HepG2 (cell line): ENCODE results near the gene SEPHS2. TPM values are rescaled to one million over a fixed set of nuclear protein-coding genes. Genes with fewer than 3 reads are reported as not detected.

ENCODE experiments used
- BRD4 ChIP-seq: sonication (generic); formaldehyde crosslinking; IDR thresholded peaks from 2 replicates; pipeline ENCODE4 v1.4.0; 2020; ENCODE audit warnings: missing genetic modification reagents
- EED ChIP-seq: sonication (generic); formaldehyde crosslinking; IDR thresholded peaks from 2 replicates; pipeline ENCODE4 v1.5.0; 2020; ENCODE audit warnings: mild to moderate bottlenecking, missing genetic modification reagents
- NBN ChIP-seq: fragments of 450-650 bp; conservative IDR thresholded peaks from 2 replicates; pipeline ENCODE4 v1.6.1; 2017
- PHF21A ChIP-seq: sonication (generic); formaldehyde crosslinking; IDR thresholded peaks from 2 replicates; pipeline ENCODE4 v1.5.0; 2020; ENCODE audit warnings: mild to moderate bottlenecking, missing genetic modification reagents
- PRPF4 ChIP-seq: fragments of 200-400 bp; formaldehyde crosslinking; IDR thresholded peaks from 2 replicates; pipeline ENCODE4 v1.6.1; 2016; ENCODE audit warnings: low read length, low read depth; ENCODE audit not compliant: poor library complexity, severe bottlenecking
- RARG ChIP-seq: sonication (generic); formaldehyde crosslinking; IDR thresholded peaks from 2 replicates; pipeline ENCODE4 v1.4.0; 2020; ENCODE audit warnings: low read depth, mild to moderate bottlenecking, missing genetic modification reagents
- SATB2 ChIP-seq: sonication (generic); formaldehyde crosslinking; IDR thresholded peaks from 2 replicates; pipeline ENCODE4 v1.5.0; 2020; ENCODE audit warnings: missing genetic modification reagents
- SRSF4 ChIP-seq: fragments of 200-400 bp; formaldehyde crosslinking; IDR thresholded peaks from one replicate; pipeline ENCODE4 v1.6.1; 2018; ENCODE audit warnings: mild to moderate bottlenecking, low read depth, low read length, moderate library complexity; ENCODE audit not compliant: poor library complexity, severe bottlenecking
- SRY ChIP-seq: sonication (generic); formaldehyde crosslinking; IDR thresholded peaks from 2 replicates; pipeline ENCODE4 v1.8.0; 2022; ENCODE audit warnings: mild to moderate bottlenecking, missing genetic modification reagents
- TFAP4 ChIP-seq: sonication (generic); IDR thresholded peaks from 2 replicates; pipeline ENCODE4 v1.6.1; 2016; ENCODE audit warnings: low read depth, borderline replicate concordance
- ZBED4 ChIP-seq: sonication (generic); formaldehyde crosslinking; IDR thresholded peaks from 2 replicates; pipeline ENCODE4 v1.4.0; 2020; ENCODE audit warnings: missing genetic modification reagents, borderline replicate concordance
- ZBTB1 ChIP-seq: sonication (generic); formaldehyde crosslinking; IDR thresholded peaks from 2 replicates; pipeline ENCODE4 v1.4.0; 2020; ENCODE audit warnings: missing genetic modification reagents, borderline replicate concordance
- ZC3H4 ChIP-seq: sonication (generic); formaldehyde crosslinking; IDR thresholded peaks from 2 replicates; pipeline ENCODE4 v1.4.0; 2020; ENCODE audit warnings: missing genetic modification reagents, borderline replicate concordance
- ZMAT5 ChIP-seq: sonication (generic); formaldehyde crosslinking; IDR thresholded peaks from 2 replicates; pipeline ENCODE4 v1.5.0; 2020; ENCODE audit warnings: mild to moderate bottlenecking, low read depth, missing genetic modification reagents, borderline replicate concordance
- ZNF33A ChIP-seq: sonication (generic); formaldehyde crosslinking; IDR thresholded peaks from 2 replicates; pipeline ENCODE4 v1.5.1; 2020; ENCODE audit warnings: missing genetic modification reagents, mild to moderate bottlenecking, moderate library complexity, borderline replicate concordance
- ZNF547 ChIP-seq: sonication (generic); formaldehyde crosslinking; IDR thresholded peaks from 2 replicates; pipeline ENCODE4 v1.5.1; 2020; ENCODE audit warnings: mild to moderate bottlenecking, missing genetic modification reagents
- ZNF564 ChIP-seq: sonication (generic); formaldehyde crosslinking; IDR thresholded peaks from 2 replicates; pipeline ENCODE4 v1.8.1; 2023; ENCODE audit warnings: mild to moderate bottlenecking, missing genetic modification reagents
- ZNF614 ChIP-seq: IDR thresholded peaks from 2 replicates; pipeline ENCODE4 v1.6.1; 2018; ENCODE audit warnings: missing biosample characterization, missing genetic modification reagents, inconsistent platforms, borderline replicate concordance
- polyA plus RNA-seq, 8 experiments: library from polyadenylated mRNA; depleted of rRNA in 3 of 8; stranded (reverse) in 7 of 8; unstranded in 1 of 8; fragments of >200 nt; fragmentation: Illumina TruSeq in 4 of 8; extraction: Trizol in 4 of 8; gene quantifications; 2 replicates each; pipeline versions ENCODE4 v1.2.1 to v1.2.3, GENCODE V29; 2011 to 2016; ENCODE audit warnings: low read depth in 4 of 8, missing spikeins in 1 of 8, mixed read lengths in 1 of 8; ENCODE audit not compliant: insufficient read depth in 1 of 8
- total RNA-seq, 5 experiments: library from RNA; depleted of rRNA; stranded (reverse); fragments of >200 nt; fragmentation: Illumina TruSeq; extraction: Trizol; gene quantifications; 2 replicates each; pipeline ENCODE4 v1.2.3, GENCODE V29; 2016; ENCODE audit warnings: low read depth in 1 of 5
- TF ChIP-seq, protein P1 (sequence below): sonication (generic); formaldehyde crosslinking; IDR thresholded peaks from 2 replicates; pipeline ENCODE4 v1.9.0; 2021; ENCODE audit warnings: missing genetic modification reagents, mild to moderate bottlenecking, borderline replicate concordance
- TF ChIP-seq, protein P2 (sequence below): sonication (generic); formaldehyde crosslinking; IDR thresholded peaks from 2 replicates; pipeline ENCODE4 v1.8.0; 2022; ENCODE audit warnings: mild to moderate bottlenecking, missing genetic modification reagents

Gene SEPHS2
- total and polyA plus RNA-seq, 2 of the 13 experiments (the other 11 are each of a cell fraction or from before 2014, with no cell fraction given) = 20.7 to 127 TPM

DNA sequence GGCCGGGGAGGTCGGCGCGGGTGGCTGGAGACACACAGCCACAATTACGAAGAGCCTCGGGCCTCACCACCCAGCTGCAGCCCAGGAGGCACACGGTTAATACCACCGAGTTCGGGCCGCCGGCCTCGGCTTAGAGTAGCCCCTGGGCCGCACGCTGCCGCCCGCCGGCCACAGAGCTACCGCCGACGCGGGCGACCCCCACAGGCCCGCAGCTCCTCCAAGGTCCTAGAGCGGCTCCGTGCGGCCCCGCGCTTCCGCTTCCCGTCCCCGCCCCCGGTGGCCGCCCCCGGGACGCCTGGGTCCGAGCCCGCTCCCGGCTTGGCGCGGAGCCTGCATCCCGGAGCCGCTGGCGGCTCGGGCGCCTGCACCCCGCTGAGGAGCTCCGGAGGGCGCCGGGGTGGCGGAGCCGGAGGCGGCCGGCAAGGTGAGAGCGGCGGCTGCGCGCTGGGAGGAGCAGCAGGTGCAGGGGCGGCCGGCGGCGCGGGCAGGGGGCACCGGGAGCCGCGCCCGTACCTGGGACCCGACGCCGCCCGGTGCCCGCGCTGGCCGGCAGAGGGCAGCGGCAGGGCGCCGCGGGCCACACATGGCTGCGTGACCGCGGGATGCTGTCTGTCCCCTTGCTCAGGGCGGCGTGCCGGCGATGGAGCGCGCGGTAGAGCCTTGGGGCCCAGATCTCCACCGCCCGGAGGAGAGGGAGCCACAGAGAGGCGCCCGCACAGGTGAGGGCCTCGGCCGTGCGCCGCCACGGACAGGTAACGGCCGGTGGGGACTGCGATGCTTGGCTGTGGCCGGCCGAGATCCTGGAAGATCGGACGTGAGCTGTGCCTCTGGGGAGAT is 50.3 kb downstream of the SEPHS2 start, which contains the start of gene ZNF48 (continued):
- TF ChIP-seq TFAP4 (peak; percentile 82; the same call in 1 of the 2 replicates), ZNF547 (CRISPR knock-in tag) (no peak; the same call in none of the 2 replicates), SRSF4 (no peak), ZC3H4 (CRISPR knock-in tag) (no peak), ZNF33A (CRISPR knock-in tag) (no peak), ZNF614 (CRISPR knock-in tag) (peak; percentile 44; the same call in 1 of the 2 replicates), PHF21A (CRISPR knock-in tag) (peak; percentile 85), BRD4 (0 out of 2 replicates have a peak, but pooled peaks have one; percentile 64), RARG (CRISPR knock-in tag) (0 out of 2 replicates have a peak, but pooled peaks have one; percentile 43), SATB2 (CRISPR knock-in tag) (no peak), ZNF564 (no peak; the same call in 1 of the 2 replicates), EED (CRISPR knock-in tag) (no peak), ZMAT5 (CRISPR knock-in tag) (no peak), PRPF4 (no peak), NBN (no peak), ZBTB1 (no peak), SRY (CRISPR knock-in tag) (peak; percentile 22; the same call in 1 of the 2 replicates), ZBED4 (CRISPR knock-in tag) (peak; percentile 90)
- TF ChIP-seq, protein P1, sequence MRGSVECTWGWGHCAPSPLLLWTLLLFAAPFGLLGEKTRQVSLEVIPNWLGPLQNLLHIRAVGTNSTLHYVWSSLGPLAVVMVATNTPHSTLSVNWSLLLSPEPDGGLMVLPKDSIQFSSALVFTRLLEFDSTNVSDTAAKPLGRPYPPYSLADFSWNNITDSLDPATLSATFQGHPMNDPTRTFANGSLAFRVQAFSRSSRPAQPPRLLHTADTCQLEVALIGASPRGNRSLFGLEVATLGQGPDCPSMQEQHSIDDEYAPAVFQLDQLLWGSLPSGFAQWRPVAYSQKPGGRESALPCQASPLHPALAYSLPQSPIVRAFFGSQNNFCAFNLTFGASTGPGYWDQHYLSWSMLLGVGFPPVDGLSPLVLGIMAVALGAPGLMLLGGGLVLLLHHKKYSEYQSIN (CRISPR knock-in tag) = no peak
- TF ChIP-seq, protein P2, sequence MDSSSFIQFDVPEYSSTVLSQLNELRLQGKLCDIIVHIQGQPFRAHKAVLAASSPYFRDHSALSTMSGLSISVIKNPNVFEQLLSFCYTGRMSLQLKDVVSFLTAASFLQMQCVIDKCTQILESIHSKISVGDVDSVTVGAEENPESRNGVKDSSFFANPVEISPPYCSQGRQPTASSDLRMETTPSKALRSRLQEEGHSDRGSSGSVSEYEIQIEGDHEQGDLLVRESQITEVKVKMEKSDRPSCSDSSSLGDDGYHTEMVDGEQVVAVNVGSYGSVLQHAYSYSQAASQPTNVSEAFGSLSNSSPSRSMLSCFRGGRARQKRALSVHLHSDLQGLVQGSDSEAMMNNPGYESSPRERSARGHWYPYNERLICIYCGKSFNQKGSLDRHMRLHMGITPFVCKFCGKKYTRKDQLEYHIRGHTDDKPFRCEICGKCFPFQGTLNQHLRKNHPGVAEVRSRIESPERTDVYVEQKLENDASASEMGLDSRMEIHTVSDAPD (CRISPR knock-in tag) = no peak
